HG02970 (cell line): ENCODE data around the gene GOLPH3.
"Not testable (repeated sequence)": the region's sequence is repeated elsewhere in the genome, so short reads cannot be mapped to it uniquely, and the experiment has no call there.

Source experiments
- ATAC-seq: cut with Tn5 transposase; IDR thresholded peaks from one replicate; pipeline ENCODE4 v1.9.1; 2021; ENCODE audit warnings: mild to moderate bottlenecking, moderate library complexity, moderate number of reproducible peaks; ENCODE audit not compliant: unreplicated experiment, low FRiP score

The GOLPH3 gene

DNA sequence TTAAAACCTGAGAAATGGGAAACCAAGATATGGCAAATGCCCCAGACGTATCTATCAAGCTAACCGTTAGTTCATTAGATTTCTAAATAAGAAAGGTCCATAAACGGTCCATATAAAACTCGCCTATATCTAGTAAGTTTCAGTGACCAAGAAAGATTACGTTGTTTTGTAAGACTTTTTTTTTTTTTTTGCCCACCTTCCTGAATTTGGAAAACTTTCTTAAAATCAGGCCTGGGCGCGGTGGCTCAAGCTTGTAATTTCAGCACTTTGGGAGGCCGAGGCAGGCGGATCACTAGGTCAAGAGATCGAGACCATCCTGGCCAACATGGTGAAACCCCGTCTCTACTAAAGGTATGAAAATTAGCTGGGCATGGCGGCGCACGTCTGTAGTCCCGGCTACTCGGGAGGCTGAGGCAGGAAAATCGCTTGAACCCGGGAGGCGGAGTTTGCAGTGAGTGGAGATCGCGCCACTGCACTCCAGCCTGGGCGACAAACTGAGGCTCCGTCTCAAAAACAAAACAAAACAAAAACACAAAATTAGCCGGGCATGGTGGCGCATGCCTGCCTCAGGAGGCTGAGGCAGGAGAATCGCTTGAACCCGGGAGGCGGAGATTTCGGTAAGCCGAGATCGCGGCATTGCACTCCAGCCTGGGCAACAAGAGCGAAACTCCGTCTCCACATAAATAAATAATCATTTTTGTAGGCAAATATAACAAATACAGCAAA is 1.8 kb downstream of the GOLPH3 start:
- ATAC-seq: not testable (repeated sequence)

DNA sequence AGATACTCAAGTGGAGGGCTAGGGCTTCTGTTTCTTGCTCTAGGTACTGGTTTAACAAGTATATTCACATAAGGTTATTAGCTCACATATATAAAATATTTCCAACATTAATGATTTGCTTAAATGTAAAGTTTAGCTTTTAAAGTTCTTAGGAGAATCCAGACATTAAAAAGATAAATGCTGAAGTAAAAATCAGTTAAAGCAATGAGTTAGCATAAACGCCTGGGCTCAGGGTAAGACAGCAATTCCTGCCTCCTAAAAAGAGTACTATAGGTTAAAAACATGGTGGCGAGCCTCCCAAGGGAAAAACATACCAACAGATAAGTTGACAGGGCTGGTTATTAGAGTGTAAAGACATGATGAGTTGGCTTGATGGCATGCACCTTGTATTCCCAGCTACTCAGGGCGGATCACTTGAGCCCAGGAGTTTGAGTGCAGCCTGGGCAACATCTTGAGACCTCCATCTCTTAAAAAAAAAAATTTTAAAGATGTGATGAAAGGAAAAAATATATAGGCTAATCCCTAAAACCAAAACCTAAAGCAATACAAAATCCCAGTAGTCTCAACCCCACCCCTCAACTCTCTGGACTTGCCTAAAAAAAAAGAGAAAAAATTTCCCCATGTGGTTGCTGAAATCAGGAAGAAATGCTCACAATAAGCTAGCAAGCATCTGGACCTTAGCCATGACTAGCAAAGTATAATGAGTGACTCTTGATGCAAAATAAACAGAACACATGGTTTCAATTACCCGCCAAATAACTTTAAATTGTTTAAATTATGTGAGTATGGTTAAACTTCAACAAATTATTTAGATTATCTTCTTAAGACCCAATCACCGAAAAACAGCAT is 3.6 kb downstream of the GOLPH3 start:
- ATAC-seq: no peak

DNA sequence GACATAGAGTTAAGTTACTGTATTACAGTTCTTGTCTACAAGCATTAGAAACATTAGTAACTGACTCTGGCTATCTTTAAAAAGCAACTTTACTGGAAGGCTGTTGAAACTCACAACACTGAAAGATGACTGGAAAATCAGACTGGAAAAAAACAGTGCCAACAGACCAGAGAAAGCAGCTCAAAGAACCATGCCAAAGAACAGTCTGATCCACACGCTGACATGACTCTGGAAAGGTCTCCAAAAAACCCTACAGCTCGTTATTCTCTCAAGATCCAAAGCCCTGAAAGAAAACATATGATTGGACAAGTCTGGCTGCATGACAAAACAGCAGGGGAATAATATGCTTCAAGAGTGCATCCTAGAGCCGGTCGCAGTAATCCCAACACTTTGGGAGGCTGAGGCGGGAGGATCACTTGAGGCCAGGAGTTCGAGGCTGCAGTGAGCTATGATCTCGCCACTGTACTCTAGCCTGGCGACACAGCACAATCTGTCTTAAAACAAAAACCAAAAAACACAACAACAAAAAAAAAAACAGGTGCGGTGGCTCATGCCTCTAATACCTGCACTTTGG is 5.6 kb downstream of the GOLPH3 start:
- ATAC-seq: no peak

DNA sequence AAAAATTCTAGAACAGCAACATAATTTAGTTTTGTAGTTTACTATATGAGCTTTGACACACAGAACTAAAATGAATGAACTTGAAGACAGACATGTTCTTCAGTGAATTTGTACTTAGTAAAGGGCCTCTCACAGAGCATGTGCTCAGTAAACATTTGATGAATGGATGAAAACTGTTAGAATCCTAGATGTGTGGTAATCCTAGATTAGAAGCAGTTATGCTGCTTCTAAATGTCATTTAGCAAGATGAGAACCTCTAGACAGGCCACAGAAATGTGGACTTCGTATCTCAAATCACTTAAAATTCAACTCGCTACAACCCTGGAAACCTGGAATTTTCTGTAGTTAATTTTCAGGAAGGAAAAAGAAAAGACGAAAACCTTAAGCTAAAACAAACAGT is 8.5 kb downstream of the GOLPH3 start:
- no peak for ATAC-seq

DNA sequence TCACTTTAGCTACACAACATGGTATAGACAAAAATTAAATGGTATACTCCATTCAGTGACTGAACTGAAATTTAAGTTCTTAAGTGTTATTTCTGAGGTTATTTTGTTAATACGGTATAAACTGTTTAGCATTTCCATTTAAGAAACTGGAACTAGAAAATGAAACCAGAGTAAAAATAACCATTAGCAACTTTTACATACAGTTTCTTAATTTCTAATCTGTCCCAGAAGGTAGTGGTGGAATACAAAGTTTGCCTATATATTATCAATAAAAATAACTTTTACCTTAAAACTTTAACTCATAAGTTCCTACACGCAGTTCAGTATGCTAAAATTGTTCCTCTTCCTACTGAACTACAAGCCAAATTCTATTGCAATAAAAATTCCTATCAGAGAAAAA is 10.3 kb downstream of the GOLPH3 start:
- no peak for ATAC-seq

DNA sequence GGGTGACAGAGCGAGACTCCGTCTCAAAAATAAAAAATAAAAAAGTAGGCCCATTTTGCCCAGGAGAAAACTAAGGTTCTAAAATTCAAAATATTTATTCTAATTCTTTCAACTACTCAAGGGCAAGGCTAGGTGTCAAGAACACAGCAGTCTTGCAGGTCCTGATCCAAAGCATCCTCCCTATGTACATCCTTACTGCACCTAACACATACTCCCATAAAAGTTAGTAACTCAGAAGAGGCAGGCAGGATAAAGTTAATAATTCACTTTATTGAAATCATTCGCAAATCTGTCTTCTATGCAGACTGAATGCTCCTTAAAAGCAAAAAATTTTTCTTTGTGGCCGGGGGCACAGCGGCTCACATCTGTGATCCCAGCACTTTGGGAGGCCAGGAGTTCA is 11.1 kb downstream of the GOLPH3 start:
- ATAC-seq: no peak

DNA sequence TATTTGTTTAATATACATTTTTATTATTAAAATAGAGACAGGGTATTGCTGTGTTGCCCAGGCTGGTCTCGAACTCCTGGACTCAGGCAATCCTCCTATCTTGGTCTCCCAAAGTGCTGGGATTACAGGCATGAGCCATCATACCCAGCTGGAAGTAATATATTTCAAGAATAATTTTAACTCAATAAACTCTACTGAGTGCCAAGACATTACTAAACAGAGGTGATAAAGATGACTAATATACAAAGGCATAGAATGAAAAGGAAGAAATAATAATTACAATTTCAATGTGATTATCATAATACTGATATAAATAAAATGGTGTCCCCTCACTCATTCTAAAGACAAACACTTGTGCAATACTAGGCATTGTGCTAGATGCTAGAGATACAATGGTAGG is 13.9 kb downstream of the GOLPH3 start:
- no peak for ATAC-seq

DNA sequence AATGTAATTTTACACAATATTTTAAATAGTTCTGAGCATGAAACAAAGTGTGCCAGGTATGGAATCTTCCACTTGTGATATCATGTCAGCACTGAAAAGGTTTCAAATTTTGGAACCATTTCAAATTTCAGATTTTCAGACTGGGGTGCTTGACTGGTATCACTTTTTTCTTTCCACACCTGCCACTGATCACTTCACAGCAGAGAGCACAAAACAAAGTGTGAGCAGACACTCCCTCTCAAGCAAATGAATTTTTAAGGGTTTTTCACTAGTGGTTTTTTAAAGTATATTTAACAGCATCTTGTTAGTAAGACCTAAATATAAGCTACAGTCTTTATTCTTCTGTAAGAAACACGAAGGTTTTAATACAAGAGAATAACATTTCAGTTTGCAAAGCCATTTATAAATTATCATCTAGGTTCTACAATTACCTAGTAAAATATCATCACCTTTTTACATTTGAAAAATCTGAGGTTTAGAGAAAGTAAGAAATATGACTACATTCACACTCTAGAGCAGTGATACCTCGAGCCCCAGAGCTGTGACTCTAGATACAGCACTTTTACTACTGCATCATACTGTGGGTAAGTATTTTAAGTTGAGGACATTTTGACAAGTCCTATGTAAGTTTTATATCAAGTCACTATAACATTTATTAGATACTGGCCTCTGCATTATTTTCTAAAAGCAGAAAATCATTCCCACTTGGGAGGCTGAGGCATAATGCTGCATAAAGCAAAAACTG is 14.6 kb downstream of the GOLPH3 start:
- ATAC-seq: no peak

DNA sequence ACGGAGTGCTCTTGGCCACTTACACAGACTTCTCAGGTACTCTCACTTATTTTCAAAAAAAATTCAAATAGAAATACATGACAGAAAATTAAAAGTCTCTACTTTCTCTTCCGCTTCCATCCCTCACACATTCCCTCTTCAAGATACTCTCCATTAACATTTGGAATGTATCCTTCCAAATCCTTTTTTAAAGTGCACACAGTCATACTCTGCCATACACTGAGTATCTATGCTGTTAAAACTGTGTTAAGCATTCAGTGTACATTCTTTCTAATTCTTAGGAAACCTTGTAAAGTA is 15.5 kb downstream of the GOLPH3 start:
- ATAC-seq: no peak

DNA sequence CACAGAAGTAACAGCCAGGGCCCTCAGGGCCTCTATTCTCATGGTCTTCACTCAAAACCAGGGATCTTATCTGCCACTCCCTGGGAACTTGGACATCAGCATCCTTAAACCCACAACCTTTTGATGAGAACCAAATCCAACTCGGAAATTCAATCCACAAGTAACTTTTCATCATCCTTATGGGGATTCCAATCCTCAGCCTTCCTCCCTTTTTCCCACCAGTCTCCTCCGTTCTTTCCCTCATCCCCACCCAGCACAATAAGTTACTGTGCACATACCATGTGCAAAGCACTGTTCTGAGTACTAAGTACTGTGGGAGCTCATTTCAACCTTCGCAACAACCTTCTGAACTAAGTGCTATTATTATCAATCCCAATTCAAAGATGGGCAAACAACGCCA is 17.0 kb downstream of the GOLPH3 start:
- no peak for ATAC-seq

DNA sequence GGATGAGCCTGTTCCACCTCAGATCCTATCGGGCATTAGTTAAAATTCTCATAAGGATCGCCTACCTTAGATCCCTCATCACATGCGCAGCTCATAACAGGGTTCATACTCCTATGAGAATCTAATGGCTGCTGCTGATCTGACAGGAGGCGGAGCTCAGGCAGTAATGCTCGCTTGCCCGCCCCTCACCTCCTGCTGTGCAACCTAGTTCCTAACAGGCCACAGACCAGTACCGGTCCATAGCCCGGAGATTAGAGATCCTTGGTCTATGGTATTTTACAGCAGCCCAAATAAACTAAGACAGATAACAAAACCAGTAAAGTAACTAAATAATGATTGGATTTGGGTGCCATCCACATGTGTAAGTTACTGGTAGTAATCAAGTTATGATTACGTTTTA is 17.5 kb downstream of the GOLPH3 start:
- ATAC-seq: no peak

DNA sequence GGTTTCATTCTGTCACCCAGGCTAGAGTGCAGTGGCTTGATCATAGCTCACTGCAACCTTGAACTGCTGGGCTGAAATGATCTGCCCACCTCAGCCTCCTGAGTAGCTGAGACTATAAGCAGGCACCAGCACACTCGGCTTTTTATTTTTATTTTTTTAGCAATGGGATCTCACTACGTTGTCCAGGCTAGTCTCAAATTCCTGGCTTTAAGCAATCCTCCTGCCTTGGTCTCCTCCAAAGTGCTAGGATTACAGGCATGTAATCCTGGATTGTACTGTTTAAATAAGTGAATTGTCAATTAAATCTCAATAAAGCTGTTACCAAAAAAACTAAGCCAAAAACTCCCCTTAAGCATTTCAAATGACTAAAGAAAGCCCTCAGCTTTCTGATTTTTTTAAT is 18.9 kb downstream of the GOLPH3 start:
- ATAC-seq: no peak

DNA sequence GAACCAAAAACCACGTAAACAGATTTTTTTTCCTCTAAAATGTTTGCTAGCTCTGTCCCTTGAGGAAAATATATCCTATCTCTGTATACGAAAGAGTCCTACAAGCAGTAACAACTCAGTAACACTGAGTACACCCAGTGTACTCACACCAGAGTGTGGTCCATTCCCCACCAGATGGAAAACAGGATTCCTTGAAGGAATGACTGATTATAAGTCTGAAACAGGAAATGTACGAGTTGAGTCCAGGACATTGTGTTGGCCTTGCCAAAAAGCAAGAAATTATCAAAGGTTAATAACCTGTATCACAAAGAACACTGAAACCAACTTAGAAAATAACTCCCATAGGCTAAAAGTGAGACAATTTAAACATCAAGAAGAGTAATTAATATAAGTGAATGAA is 20.4 kb downstream of the GOLPH3 start:
- no peak for ATAC-seq

DNA sequence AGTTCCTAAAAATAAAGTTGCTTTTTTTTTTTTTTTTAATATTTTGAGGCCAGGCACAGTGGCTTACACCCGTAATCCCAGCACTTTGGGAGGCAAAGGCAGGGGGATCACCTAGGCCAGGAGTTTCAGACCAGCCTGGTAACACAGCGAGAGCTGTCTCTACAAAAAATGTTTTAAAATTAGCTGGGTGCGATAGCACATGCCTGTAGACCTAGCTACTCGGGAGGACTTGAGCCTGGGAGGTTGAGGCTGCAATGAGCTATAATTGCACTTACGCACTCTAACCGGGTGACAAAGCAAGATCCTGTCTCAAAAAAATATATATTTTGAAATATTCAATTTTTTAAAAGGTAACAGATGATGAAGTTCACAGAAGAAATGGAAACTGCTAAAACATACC is 22.9 kb downstream of the GOLPH3 start:
- ATAC-seq: no peak

DNA sequence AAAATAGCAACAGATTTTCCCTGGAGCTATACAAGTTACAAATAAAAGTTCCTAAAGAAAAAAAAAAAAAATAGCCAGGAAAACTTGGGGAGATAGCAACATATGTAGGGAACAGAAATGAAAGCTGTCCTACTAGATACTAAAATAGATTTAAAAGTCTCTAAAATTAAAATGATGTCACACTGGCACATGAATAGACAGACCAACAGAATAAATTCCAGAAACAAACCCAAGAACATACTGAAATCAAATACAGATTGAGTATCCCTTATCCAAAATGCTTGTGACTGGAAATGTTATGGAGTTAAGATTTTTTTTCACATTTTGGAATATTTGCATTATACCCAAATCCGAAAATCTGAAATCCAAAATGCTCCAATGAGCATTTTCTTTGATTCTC is 23.8 kb downstream of the GOLPH3 start:
- ATAC-seq: no peak

DNA sequence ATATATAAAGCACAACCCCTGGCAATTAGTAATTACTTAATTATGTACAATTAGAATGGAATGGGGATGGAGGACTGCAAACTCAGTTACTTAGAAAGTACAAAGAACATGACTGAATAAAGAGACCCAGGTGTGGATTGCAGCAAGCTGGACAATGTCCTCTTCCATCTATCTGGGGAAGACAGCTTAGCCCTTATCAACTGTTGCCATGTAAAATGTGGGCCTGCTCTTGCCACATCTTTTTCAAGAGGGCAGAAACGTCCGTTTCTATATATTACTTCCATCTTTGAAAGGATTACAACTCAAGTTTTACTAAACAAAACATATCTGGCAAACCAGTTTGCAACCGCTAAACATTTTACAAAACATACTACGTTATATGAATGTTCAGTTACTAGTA is 26.2 kb downstream of the GOLPH3 start:
- ATAC-seq: no peak

DNA sequence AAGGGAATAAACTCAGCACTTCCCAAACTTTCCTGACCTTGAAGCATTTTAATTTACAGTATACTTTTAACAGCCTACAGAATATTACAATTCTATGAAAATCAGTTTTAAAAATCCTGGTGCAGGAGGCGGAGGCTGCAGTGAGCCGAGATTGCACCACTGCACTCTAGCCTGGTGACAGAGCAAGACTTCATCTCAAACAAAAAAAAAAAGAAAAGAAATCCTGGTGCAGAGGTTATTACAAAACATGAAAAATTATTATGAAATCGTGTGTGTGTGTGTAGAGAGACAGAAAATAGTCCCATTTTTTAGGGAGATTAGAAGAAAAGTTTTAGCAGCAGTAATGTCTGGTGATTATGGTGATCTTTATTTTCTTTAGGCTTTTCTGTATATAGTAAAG is 26.9 kb downstream of the GOLPH3 start:
- no peak for ATAC-seq

DNA sequence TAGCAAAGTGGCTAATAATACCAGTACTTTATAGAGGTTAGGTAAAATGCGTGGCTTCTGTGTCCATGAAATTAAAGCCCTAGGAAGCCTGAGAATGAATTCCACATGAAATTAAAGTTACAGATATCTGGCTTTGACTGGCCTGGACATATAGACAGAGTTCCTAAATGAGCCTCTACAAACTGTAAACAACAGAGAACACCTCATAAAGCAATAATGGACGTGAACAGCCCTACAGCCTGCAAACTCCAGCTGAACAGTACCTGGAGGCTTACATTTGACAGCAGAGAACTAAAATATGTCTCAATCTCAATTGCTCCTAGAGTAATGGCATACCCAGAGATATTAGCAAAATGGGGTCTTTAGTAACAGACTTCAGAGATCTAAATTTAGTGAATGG is 28.7 kb downstream of the GOLPH3 start:
- ATAC-seq: no peak

DNA sequence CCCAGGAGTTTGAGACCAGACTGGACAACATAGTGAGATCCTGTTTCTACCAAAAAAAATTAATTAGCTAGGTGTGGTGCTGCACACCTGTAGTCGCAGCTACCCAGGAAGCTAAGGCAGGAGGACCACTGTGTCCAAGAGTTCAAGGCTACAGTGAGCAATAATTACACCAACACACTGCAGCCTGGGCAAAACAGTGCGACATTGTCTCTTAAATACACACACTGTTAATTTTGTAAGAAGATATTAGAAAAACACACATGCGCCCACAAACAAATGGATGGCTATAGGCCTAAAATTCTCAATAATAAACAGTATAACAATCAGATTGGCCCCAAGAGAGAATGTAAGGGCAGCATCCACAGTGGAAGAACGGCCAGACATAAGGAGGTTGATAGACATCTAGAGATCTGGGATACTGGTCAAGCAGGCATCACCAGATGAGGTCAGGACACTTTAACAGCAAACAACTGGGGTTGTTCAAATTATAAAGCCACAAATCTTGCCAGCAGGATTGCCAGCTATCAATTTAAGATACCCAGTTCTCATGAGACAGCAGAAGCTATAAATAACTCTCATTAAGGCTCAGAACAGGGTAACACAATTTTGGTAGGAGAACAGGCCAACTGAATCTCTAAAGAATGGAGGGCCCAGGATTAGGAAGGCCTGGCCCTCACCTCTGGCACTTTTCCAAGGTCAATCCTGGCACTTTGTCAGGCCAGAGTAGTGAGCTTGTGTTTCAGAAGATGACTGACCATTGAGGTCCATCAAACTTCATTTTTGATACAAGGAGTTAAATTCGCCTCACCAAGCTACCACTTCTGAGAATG is 29.5 kb downstream of the GOLPH3 start:
- ATAC-seq: no peak

DNA sequence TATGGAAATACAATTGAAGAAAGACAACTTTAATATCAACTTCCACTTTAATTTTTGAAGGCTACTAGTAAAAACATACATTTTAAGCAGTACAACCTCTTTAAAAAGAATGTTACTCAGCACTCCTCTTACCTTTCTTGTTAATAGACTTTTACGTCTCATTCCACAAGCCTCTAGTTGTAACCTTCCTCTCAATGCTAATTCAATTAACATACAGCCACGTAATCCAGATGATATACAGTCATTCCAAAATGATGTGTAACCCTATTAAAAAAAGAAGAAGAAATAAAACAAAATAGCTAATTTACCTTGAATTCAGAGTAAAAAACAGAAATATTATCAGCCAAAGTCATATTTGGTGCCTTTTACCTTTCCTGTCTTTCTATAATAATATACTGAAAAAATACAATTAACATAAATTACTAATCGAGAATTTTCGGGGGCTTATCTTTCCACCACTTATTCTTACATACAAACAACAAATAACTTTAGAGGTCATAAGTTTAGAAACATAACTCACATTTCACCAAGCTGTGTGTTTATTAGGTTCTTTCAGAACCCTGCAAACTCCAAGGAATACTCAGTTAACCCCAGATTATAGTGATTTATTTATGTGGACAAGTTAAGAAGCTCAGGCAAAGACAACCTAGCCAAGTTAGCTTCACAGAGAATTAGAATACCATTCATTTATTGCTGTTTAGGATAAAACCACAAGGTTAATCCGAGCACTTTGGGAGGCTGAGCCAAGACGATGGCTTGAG is 30.3 kb downstream of the GOLPH3 start:
- ATAC-seq: no peak
